KMS-11 (cell line): Measurements from ENCODE around the gene ENPP7.

Experiments used
- H2AFZ ChIP-seq: fragments of 200-600 bp; sonication (generic); 2 replicates; pipeline ENCODE4 v1.6.1; 2016; ENCODE audit warnings: antibody characterized with exemption, mixed run types, low read depth
- H3K27ac ChIP-seq: fragments of 200-600 bp; sonication (generic); 2 replicates; pipeline ENCODE4 v1.6.1; 2016; ENCODE audit warnings: mild to moderate bottlenecking, mixed run types
- H3K27me3 ChIP-seq: fragments of 200-600 bp; sonication (generic); 2 replicates; pipeline ENCODE4 v1.6.1; 2017; ENCODE audit warnings: mild to moderate bottlenecking, low read depth, mixed run types, moderate library complexity; ENCODE audit not compliant: insufficient read depth
- H3K36me3 ChIP-seq: fragments of 200-600 bp; sonication (generic); 2 replicates; pipeline ENCODE4 v1.6.1; 2017; ENCODE audit warnings: mild to moderate bottlenecking, mixed run types; ENCODE audit not compliant: insufficient read depth
- H3K4me1 ChIP-seq: fragments of 200-600 bp; sonication (generic); 2 replicates; pipeline ENCODE4 v1.6.1; 2016; ENCODE audit warnings: mild to moderate bottlenecking, low read depth, mixed run types; ENCODE audit not compliant: poor library complexity, severe bottlenecking
- H3K4me2 ChIP-seq: fragments of 200-600 bp; sonication (generic); 2 replicates; pipeline ENCODE4 v1.7.0; 2016; ENCODE audit warnings: mild to moderate bottlenecking, mixed run types
- H3K4me3 ChIP-seq: fragments of 200-600 bp; sonication (generic); IDR thresholded peaks from 2 replicates; pipeline ENCODE4 v1.6.1; 2017; ENCODE audit warnings: low read depth, low read length, mixed read lengths; ENCODE audit not compliant: insufficient read depth
- H3K79me2 ChIP-seq: fragments of 200-600 bp; sonication (generic); 2 replicates; pipeline ENCODE4 v1.6.1; 2016; ENCODE audit warnings: low read depth, mixed run types; ENCODE audit not compliant: insufficient read depth
- H3K9ac ChIP-seq: fragments of 200-600 bp; sonication (generic); 2 replicates; pipeline ENCODE4 v1.6.1; 2016; ENCODE audit warnings: mild to moderate bottlenecking, mixed run types
- H4K20me1 ChIP-seq: fragments of 200-600 bp; sonication (generic); 2 replicates; pipeline ENCODE4 v1.6.1; 2016; ENCODE audit warnings: mild to moderate bottlenecking, mixed run types; ENCODE audit not compliant: insufficient read depth
- CTCF ChIP-seq: fragments of 200-600 bp; sonication (generic); conservative IDR thresholded peaks from 2 replicates; pipeline ENCODE4 v1.6.1; 2017; ENCODE audit warnings: low read depth, mild to moderate bottlenecking, antibody characterized with exemption, low read length, moderate library complexity, mixed read lengths

ENPP7 gene

GRCh38 chr17:79781736-79782575 is 51.2 kb downstream of the ENPP7 start:
- Histone ChIP-seq H3K36me3 (no peaks in the 10 kb centered on the region), H3K79me2 (0 out of 2 replicates have a peak, but pooled peaks cover 5% of the 10 kb centered on the region), H3K9ac (no peak overlapping the region), H3K27ac (no peak overlapping the region), H3K4me3 (no peak overlapping the region), H3K4me2 (no peak overlapping the region), H2AFZ (no peak overlapping the region), H3K27me3 (peaks cover 5% of the 10 kb centered on the region), H3K4me1 (peaks cover 22% of the 10 kb centered on the region), H4K20me1 (no peaks in the 10 kb centered on the region)
- TF ChIP-seq CTCF, result no peak

DNA sequence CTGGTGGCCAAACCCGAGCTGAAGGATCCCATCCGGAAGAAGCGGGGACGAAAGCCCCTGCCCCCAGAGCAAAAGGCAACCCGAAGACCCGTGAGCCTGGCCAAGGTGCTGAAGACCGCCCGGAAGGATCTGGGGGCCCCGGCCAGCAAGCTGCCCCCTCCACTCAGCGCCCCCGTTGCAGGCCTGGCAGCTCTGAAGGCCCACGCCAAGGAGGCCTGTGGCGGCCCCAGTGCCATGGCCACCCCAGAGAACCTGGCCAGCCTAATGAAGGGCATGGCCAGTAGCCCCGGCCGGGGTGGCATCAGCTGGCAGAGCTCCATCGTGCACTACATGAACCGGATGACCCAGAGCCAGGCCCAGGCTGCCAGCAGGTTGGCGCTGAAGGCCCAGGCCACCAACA is 53.1 kb downstream of the ENPP7 start:
- 0 out of 2 replicates have a peak, but pooled peaks cover 4% of the 10 kb centered on the region for H3K79me2 ChIP-seq
- no peak overlapping the region for H2AFZ ChIP-seq
- no peak overlapping the region for H3K4me3 ChIP-seq
- no peak for TF ChIP-seq CTCF
- H3K9ac ChIP-seq, result no peak overlapping the region
- no peaks in the 10 kb centered on the region for H3K36me3 ChIP-seq
- H4K20me1 ChIP-seq, result no peaks in the 10 kb centered on the region
- no peak overlapping the region for H3K27ac ChIP-seq
- peaks cover 15% of the 10 kb centered on the region for H3K27me3 ChIP-seq
- H3K4me2 ChIP-seq, result no peak overlapping the region
- H3K4me1 ChIP-seq, result peaks cover 16% of the 10 kb centered on the region

GRCh38 chr17:79784353-79785016 is 53.7 kb downstream of the ENPP7 start:
- no peak overlapping the region for H3K4me2 ChIP-seq
- H2AFZ ChIP-seq, result no peak overlapping the region
- H3K27ac ChIP-seq, result no peak overlapping the region
- no peak overlapping the region for H3K4me3 ChIP-seq
- H3K9ac ChIP-seq, result no peak overlapping the region
- no peaks in the 10 kb centered on the region for H4K20me1 ChIP-seq
- no peak for TF ChIP-seq CTCF
- H3K36me3 ChIP-seq, result no peaks in the 10 kb centered on the region
- H3K79me2 ChIP-seq, result no peaks in the 10 kb centered on the region
- H3K4me1 ChIP-seq, result peaks cover 10% of the 10 kb centered on the region
- H3K27me3 ChIP-seq, result peaks cover 21% of the 10 kb centered on the region

DNA sequence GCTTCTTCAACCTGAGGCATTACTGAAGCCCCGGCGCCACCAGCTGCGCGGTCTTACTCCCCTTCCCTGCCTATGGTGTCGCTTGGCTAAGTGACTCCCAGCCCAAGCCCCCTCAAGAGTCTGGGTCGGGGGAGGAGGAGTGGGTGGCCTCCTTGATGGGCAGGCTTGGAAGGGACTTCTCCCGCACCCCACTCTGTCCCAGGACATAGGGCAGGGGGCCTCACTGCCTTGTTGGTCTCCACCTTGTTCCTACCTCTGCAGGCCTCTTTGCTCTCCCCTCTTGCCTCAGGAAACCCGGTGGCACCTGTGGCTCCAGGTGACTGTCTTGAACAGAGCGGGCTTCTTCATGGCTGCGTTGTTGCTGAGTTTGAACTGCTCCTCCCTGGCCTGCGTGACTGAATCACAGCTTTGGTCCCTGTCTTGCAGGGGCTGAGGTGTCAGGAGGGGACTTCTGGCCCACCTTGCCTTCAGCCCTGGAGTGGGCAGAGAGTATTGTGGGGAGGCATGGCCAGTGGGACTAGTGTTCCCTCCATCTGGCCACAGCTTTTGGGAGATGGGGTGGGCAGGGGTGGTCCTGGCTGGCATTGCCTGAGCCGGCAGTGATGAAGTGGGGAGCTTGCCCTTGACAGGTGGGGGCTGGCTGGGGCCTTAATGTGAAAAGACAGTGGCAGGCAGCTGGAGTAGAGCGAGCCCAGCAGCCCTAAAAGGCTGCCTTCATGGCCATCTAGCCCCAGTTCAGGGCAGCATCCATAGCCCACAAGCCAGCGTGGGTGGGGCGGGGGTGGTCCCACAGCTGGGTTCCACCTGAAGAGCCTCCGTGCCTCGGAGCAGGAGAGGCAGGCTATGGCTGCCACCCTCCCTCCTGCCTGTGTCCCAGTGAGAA is 54.5 kb downstream of the ENPP7 start:
- H3K79me2 ChIP-seq, result no peaks in the 10 kb centered on the region
- H3K4me2 ChIP-seq, result no peak overlapping the region
- peaks cover 2% of the 10 kb centered on the region for H3K4me1 ChIP-seq
- no peaks in the 10 kb centered on the region for H4K20me1 ChIP-seq
- H3K4me3 ChIP-seq, result no peak overlapping the region
- no peak overlapping the region for H2AFZ ChIP-seq
- H3K27me3 ChIP-seq, result peaks cover 27% of the 10 kb centered on the region
- TF ChIP-seq CTCF, result no peak
- H3K9ac ChIP-seq, result no peak overlapping the region
- no peaks in the 10 kb centered on the region for H3K36me3 ChIP-seq
- H3K27ac ChIP-seq, result no peak overlapping the region
